NT2/D1 (cell line): ENCODE measurements around the gene VEPH1.

Experiments
- DNase-seq: peaks from one replicate; pipeline ENCODE4 v3.0.0-alpha.2; 2011; ENCODE audit warnings: low read depth, low spot score
- H3K27me3 ChIP-seq: 2 replicates; pipeline ENCODE4 v1.6.0; 2011; ENCODE audit warnings: mild to moderate bottlenecking; ENCODE audit not compliant: insufficient read length, insufficient read depth
- H3K36me3 ChIP-seq: 2 replicates; pipeline ENCODE4 v1.6.1; 2011; ENCODE audit warnings: mild to moderate bottlenecking, low read length, mixed read lengths; ENCODE audit not compliant: insufficient read depth, insufficient read length
- H3K4me1 ChIP-seq: 2 replicates; pipeline ENCODE4 v1.5.1; 2011; ENCODE audit not compliant: insufficient read depth, insufficient read length
- H3K4me3 ChIP-seq: 2 replicates; pipeline ENCODE4 v1.5.1; 2011; ENCODE audit warnings: low read depth; ENCODE audit not compliant: insufficient read length
- H3K9ac ChIP-seq: 2 replicates; pipeline ENCODE4 v1.6.0; 2011; ENCODE audit warnings: low read depth; ENCODE audit not compliant: insufficient read length
- H3K9me3 ChIP-seq: 2 replicates; pipeline ENCODE4 v1.5.1; 2011; ENCODE audit warnings: mild to moderate bottlenecking, low read length; ENCODE audit not compliant: insufficient read depth
- SUZ12 ChIP-seq: IDR thresholded peaks from 2 replicates; pipeline ENCODE4 v1.6.1; 2011; ENCODE audit not compliant: insufficient read length, insufficient read depth; ENCODE audit errors: extremely low read depth
- YY1 ChIP-seq: IDR thresholded peaks from 2 replicates; pipeline ENCODE4 v1.6.1; 2011; ENCODE audit not compliant: insufficient read length, insufficient read depth
- ZNF274 ChIP-seq: IDR thresholded peaks from 2 replicates; pipeline ENCODE4 v1.6.1; 2011; ENCODE audit warnings: mild to moderate bottlenecking, low read depth, low read length

The VEPH1 gene

DNA sequence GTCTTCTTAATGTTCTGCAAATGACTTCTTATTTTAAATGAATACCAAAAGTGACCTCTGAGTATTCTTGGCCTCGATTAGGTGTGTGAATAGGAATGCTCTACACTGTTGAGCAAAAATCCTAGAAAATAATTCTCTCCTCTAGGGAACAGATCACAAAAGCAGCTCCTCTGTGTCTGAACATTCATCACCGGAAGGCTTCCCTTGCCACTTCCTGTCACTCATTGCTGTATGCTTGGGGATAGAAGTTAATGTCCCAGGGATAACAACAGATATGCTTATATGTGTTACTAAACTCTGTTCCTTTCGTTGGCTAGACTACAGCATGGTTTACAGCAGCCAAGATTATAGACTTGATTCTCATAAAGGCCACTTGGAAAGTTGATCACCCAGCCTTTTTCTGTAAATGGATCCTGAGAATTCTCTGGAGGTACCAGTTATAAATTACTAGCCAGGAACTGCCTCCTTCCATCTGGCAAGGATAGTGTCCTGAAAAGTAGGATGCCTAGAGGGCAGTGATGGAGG lies 82.5 kb downstream of the VEPH1 start:
- no peaks in the 10 kb centered on the region for H3K27me3 ChIP-seq

GRCh38 chr3:157418104-157418503 lies 85.1 kb downstream of the VEPH1 start:
- no peak for DNase-seq
- no peaks in the 10 kb centered on the region for H3K4me1 ChIP-seq
- TF ChIP-seq SUZ12 (no peak), YY1 (no peak)

More for the DNA sequence above, 82.5 kb downstream of the VEPH1 start:
- Histone ChIP-seq H3K9me3 (0 out of 2 replicates have a peak, but pooled peaks cover 5% of the 10 kb centered on the region), H3K9ac (no peak overlapping the region), H3K4me3 (no peak overlapping the region), H3K36me3 (no peaks in the 10 kb centered on the region), H3K4me1 (no peaks in the 10 kb centered on the region)
- no peak for DNase-seq
- TF ChIP-seq SUZ12 (no peak), YY1 (no peak), ZNF274 (no peak)

GRCh38 chr3:157417247-157417646 lies 86.0 kb downstream of the VEPH1 start:
- H3K4me3 ChIP-seq: no peak overlapping the region
- no peak for TF ChIP-seq YY1
- no peak for TF ChIP-seq SUZ12
- TF ChIP-seq ZNF274: no peak
- no peaks in the 10 kb centered on the region for H3K4me1 ChIP-seq
- no peak for DNase-seq
- H3K9ac ChIP-seq: no peak overlapping the region
- H3K27me3 ChIP-seq: no peaks in the 10 kb centered on the region
- H3K9me3 ChIP-seq: no peaks in the 10 kb centered on the region
- no peaks in the 10 kb centered on the region for H3K36me3 ChIP-seq

More at GRCh38 chr3:157418104-157418503, 85.1 kb downstream of the VEPH1 start:
- H3K9me3 ChIP-seq: no peaks in the 10 kb centered on the region
- H3K4me3 ChIP-seq: no peak overlapping the region
- no peaks in the 10 kb centered on the region for H3K27me3 ChIP-seq
- H3K9ac ChIP-seq: no peak overlapping the region
- no peaks in the 10 kb centered on the region for H3K36me3 ChIP-seq

GRCh38 chr3:157416347-157417087 lies 86.7 kb downstream of the VEPH1 start:
- H3K4me1 ChIP-seq: no peaks in the 10 kb centered on the region
- TF ChIP-seq ZNF274 (no peak), SUZ12 (no peak), YY1 (no peak)
- no peaks in the 10 kb centered on the region for H3K9me3 ChIP-seq
- no peak overlapping the region for H3K9ac ChIP-seq
- H3K27me3 ChIP-seq: no peaks in the 10 kb centered on the region
- H3K36me3 ChIP-seq: no peaks in the 10 kb centered on the region
- no peak overlapping the region for H3K4me3 ChIP-seq
- no peak for DNase-seq

DNA sequence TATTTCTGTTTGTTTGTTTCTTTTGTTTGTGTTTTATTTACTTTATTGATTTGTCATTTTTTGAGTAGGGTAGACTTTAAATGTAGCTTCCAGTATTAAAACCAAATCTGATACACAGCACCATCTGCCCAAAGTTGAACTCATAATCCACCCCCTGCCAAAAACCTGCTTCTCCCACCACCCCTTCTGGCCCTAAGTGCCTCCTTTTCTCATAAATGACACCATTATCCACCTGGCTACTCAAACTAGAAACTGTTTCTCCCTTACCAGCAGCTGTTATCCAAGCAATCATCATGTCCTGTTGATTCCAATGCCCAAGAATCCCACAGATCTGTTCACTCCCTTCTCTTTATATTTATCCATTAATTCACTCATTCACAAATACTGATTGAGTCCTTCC lies 88.4 kb downstream of the VEPH1 start:
- no peaks in the 10 kb centered on the region for H3K4me1 ChIP-seq
- no peak for DNase-seq

DNA sequence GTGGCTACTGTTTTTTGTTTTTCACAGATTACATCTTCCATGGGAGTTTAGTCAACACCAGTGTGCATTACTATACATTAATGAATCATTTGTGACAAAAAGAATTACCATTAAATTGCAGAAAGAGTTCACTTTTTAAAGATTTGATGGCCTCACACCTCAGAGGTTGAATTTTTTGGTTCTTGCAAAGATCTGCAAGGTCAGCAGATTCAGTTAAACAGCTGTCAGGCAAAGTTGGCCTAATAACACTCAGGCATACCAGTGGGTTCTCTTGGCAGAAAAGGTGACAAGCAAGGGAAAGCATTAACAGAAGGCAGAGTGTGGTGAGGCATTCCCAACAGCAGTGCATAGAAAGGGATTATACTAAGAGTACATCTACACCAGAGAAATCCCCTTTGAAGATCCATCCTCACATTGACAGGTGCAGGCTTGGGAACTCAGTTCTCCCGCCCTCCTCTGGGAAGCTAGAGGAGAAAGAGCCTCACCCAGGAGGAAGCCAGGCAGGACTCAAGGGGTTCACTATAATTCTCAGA lies 90.8 kb downstream of the VEPH1 start:
- TF ChIP-seq YY1: no peak
- no peak for TF ChIP-seq ZNF274
- TF ChIP-seq SUZ12: no peak
- H3K4me1 ChIP-seq: no peaks in the 10 kb centered on the region
- no peak overlapping the region for H3K4me3 ChIP-seq
- H3K27me3 ChIP-seq: no peaks in the 10 kb centered on the region
- H3K9me3 ChIP-seq: no peaks in the 10 kb centered on the region
- no peak for DNase-seq
- no peaks in the 10 kb centered on the region for H3K36me3 ChIP-seq
- H3K9ac ChIP-seq: no peak overlapping the region

More for the DNA sequence above, 88.4 kb downstream of the VEPH1 start:
- Histone ChIP-seq H3K9me3 (no peaks in the 10 kb centered on the region), H3K9ac (no peak overlapping the region), H3K36me3 (no peaks in the 10 kb centered on the region), H3K27me3 (no peaks in the 10 kb centered on the region), H3K4me3 (no peak overlapping the region)
- TF ChIP-seq ZNF274: no peak
- no peak for TF ChIP-seq YY1
- no peak for TF ChIP-seq SUZ12

DNA sequence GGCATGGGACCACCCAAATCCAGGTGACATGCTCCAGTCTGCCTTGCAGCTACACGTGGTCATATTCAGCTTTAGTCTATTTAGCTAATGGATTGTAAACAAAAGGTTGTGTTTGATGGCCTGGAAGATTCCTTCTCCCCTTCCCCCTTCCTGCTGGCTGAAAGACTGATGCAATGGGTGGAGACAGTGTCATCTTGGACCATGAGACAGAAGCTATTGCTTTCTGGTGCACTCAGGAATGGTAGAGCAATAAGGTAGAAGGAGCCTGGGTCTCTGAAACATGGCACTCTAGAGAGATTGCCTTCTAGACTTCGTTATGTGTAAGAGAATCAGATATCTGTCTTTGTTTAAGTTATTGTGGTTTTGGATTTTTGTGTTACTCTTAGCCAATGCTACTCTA lies 92.3 kb downstream of the VEPH1 start:
- no peak for TF ChIP-seq SUZ12
- no peak for TF ChIP-seq ZNF274
- TF ChIP-seq YY1: no peak
- no peak for DNase-seq
- no peaks in the 10 kb centered on the region for H3K27me3 ChIP-seq
- no peaks in the 10 kb centered on the region for H3K36me3 ChIP-seq
- no peak overlapping the region for H3K4me3 ChIP-seq
- no peak overlapping the region for H3K9ac ChIP-seq
- no peaks in the 10 kb centered on the region for H3K9me3 ChIP-seq
- H3K4me1 ChIP-seq: no peaks in the 10 kb centered on the region
